HepG2 (cell line): ENCODE results near the gene LBR. TPM values are rescaled to one million over a fixed set of nuclear protein-coding genes. Genes with fewer than 3 reads are reported as not detected.

Source experiments
- CBX2 ChIP-seq, 2 experiments: fragments of 200-600 bp in 1 of 2; sonication (generic); formaldehyde crosslinking in 1 of 2; IDR thresholded peaks; 2 replicates each; pipeline versions ENCODE4 v1.7.0 to v1.8.1; 2018 to 2022; ENCODE audit warnings: low read depth in 2 of 2, low read length in 1 of 2, mild to moderate bottlenecking in 1 of 2, missing genetic modification reagents in 1 of 2
- GPN1 ChIP-seq: sonication (generic); formaldehyde crosslinking; IDR thresholded peaks from 2 replicates; pipeline ENCODE4 v1.5.1; 2020; ENCODE audit warnings: missing genetic modification reagents, borderline replicate concordance
- IRX3 ChIP-seq: sonication (generic); formaldehyde crosslinking; IDR thresholded peaks from 2 replicates; pipeline ENCODE4 v1.8.1; 2023; ENCODE audit warnings: mild to moderate bottlenecking, low read depth, missing genetic modification reagents, borderline replicate concordance
- KIAA2018 ChIP-seq: sonication (generic); formaldehyde crosslinking; IDR thresholded peaks from 2 replicates; pipeline ENCODE4 v1.5.0; 2020; ENCODE audit warnings: mild to moderate bottlenecking, missing genetic modification reagents, borderline replicate concordance
- ZKSCAN5 ChIP-seq: sonication (generic); formaldehyde crosslinking; IDR thresholded peaks from 2 replicates; pipeline ENCODE4 v1.5.1; 2020; ENCODE audit warnings: mild to moderate bottlenecking, missing genetic modification reagents
- ZNF629 ChIP-seq: sonication (generic); formaldehyde crosslinking; conservative IDR thresholded peaks from 2 replicates; pipeline ENCODE4 v1.5.0; 2020; ENCODE audit warnings: missing genetic modification reagents
- ZNF790 ChIP-seq: sonication (generic); formaldehyde crosslinking; IDR thresholded peaks from 2 replicates; pipeline ENCODE4 v1.8.0; 2022; ENCODE audit warnings: missing genetic modification reagents, mild to moderate bottlenecking, borderline replicate concordance
- ZNF878 ChIP-seq: sonication (generic); formaldehyde crosslinking; IDR thresholded peaks from 2 replicates; pipeline ENCODE4 v1.8.1; 2023; ENCODE audit warnings: mild to moderate bottlenecking, missing genetic modification reagents, moderate library complexity
- polyA plus RNA-seq, 8 experiments: library from polyadenylated mRNA; depleted of rRNA in 3 of 8; stranded (reverse) in 7 of 8; unstranded in 1 of 8; fragments of >200 nt; fragmentation: Illumina TruSeq in 4 of 8; extraction: Trizol in 4 of 8; gene quantifications; 2 replicates each; pipeline versions ENCODE4 v1.2.1 to v1.2.3, GENCODE V29; 2011 to 2016; ENCODE audit warnings: low read depth in 4 of 8, missing spikeins in 1 of 8, mixed read lengths in 1 of 8; ENCODE audit not compliant: insufficient read depth in 1 of 8
- total RNA-seq, 5 experiments: library from RNA; depleted of rRNA; stranded (reverse); fragments of >200 nt; fragmentation: Illumina TruSeq; extraction: Trizol; gene quantifications; 2 replicates each; pipeline ENCODE4 v1.2.3, GENCODE V29; 2016; ENCODE audit warnings: low read depth in 1 of 5
- TF ChIP-seq, protein P1 (sequence below): sonication (generic); formaldehyde crosslinking; IDR thresholded peaks from 2 replicates; pipeline ENCODE4 v1.9.0; 2021; ENCODE audit warnings: missing genetic modification reagents, borderline replicate concordance
- TF ChIP-seq, protein P2 (sequence below): sonication (generic); formaldehyde crosslinking; IDR thresholded peaks from 2 replicates; pipeline ENCODE4 v1.8.1; 2023; ENCODE audit warnings: mild to moderate bottlenecking, missing genetic modification reagents
- TF ChIP-seq, protein P3 (sequence below): sonication (generic); formaldehyde crosslinking; IDR thresholded peaks from 2 replicates; pipeline ENCODE4 v1.5.1; 2020; ENCODE audit warnings: missing genetic modification reagents, mild to moderate bottlenecking, borderline replicate concordance

Gene LBR
- total and polyA plus RNA-seq, 2 of the 13 experiments (the other 11 are each of a cell fraction or from before 2014, with no cell fraction given) = 38.9 to 76.7 TPM

- TF ChIP-seq, protein P1, sequence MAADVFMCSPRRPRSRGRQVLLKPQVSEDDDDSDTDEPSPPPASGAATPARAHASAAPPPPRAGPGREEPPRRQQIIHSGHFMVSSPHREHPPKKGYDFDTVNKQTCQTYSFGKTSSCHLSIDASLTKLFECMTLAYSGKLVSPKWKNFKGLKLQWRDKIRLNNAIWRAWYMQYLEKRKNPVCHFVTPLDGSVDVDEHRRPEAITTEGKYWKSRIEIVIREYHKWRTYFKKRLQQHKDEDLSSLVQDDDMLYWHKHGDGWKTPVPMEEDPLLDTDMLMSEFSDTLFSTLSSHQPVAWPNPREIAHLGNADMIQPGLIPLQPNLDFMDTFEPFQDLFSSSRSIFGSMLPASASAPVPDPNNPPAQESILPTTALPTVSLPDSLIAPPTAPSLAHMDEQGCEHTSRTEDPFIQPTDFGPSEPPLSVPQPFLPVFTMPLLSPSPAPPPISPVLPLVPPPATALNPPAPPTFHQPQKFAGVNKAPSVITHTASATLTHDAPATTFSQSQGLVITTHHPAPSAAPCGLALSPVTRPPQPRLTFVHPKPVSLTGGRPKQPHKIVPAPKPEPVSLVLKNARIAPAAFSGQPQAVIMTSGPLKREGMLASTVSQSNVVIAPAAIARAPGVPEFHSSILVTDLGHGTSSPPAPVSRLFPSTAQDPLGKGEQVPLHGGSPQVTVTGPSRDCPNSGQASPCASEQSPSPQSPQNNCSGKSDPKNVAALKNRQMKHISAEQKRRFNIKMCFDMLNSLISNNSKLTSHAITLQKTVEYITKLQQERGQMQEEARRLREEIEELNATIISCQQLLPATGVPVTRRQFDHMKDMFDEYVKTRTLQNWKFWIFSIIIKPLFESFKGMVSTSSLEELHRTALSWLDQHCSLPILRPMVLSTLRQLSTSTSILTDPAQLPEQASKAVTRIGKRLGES (CRISPR knock-in tag) = no peak
- TF ChIP-seq GPN1 (CRISPR knock-in tag) = no peak
- TF ChIP-seq KIAA2018 = no peak
- TF ChIP-seq, protein P2, sequence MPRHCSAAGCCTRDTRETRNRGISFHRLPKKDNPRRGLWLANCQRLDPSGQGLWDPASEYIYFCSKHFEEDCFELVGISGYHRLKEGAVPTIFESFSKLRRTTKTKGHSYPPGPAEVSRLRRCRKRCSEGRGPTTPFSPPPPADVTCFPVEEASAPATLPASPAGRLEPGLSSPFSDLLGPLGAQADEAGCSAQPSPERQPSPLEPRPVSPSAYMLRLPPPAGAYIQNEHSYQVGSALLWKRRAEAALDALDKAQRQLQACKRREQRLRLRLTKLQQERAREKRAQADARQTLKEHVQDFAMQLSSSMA (CRISPR knock-in tag) = no peak
- no peak for TF ChIP-seq ZNF790 (CRISPR knock-in tag)
- TF ChIP-seq IRX3 (CRISPR knock-in tag) = peak; percentile 44; the same call in 1 of the 2 replicates
- no peak for TF ChIP-seq ZKSCAN5 (CRISPR knock-in tag)
- TF ChIP-seq ZNF878 = no peak
- TF ChIP-seq CBX2 (IDR thresholded peaks at IDR 0.05; ENCODE audit: low read depth, low read length) = no peak
- TF ChIP-seq CBX2 (CRISPR knock-in tag; IDR thresholded peaks at IDR 0.05; ENCODE audit: low read depth) = no peak
- TF ChIP-seq, protein P3, sequence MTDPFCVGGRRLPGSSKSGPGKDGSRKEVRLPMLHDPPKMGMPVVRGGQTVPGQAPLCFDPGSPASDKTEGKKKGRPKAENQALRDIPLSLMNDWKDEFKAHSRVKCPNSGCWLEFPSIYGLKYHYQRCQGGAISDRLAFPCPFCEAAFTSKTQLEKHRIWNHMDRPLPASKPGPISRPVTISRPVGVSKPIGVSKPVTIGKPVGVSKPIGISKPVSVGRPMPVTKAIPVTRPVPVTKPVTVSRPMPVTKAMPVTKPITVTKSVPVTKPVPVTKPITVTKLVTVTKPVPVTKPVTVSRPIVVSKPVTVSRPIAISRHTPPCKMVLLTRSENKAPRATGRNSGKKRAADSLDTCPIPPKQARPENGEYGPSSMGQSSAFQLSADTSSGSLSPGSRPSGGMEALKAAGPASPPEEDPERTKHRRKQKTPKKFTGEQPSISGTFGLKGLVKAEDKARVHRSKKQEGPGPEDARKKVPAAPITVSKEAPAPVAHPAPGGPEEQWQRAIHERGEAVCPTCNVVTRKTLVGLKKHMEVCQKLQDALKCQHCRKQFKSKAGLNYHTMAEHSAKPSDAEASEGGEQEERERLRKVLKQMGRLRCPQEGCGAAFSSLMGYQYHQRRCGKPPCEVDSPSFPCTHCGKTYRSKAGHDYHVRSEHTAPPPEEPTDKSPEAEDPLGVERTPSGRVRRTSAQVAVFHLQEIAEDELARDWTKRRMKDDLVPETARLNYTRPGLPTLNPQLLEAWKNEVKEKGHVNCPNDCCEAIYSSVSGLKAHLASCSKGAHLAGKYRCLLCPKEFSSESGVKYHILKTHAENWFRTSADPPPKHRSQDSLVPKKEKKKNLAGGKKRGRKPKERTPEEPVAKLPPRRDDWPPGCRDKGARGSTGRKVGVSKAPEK (CRISPR knock-in tag) = no peak
- no peak for TF ChIP-seq ZNF629 (CRISPR knock-in tag)
These were observed 436 bp upstream of the LBR start (continued) for GRCh38 chr1:225428068-225428880.
